Measurements from ENCODE around the gene ANKS1A.

DNA sequence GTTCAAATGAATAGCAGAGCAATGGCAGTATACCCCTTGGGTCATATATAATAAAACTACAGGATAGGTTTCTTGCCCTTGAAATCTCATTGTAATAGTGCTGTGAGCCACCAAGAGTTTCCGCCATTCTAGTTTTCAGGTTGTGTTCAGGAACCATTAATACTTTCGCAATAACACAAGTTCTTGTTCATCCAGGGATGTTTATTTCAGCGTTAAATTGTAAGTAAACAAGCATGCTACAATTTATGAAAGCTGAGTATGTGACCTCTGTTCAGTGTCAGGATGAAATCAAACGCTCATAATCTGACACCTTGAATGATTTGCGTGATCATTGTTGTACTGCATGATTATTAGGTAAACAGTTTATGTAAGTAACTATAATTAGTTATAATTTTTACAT is 22.8 kb downstream of the ANKS1A start:
- TF ChIP-seq CTCF (IDR thresholded peaks at IDR 0.05) (no peak), POLR2A (IDR thresholded peaks at IDR 0.05) (no peak)
